Measurements from ENCODE around the gene NKTR.

The NKTR gene

DNA sequence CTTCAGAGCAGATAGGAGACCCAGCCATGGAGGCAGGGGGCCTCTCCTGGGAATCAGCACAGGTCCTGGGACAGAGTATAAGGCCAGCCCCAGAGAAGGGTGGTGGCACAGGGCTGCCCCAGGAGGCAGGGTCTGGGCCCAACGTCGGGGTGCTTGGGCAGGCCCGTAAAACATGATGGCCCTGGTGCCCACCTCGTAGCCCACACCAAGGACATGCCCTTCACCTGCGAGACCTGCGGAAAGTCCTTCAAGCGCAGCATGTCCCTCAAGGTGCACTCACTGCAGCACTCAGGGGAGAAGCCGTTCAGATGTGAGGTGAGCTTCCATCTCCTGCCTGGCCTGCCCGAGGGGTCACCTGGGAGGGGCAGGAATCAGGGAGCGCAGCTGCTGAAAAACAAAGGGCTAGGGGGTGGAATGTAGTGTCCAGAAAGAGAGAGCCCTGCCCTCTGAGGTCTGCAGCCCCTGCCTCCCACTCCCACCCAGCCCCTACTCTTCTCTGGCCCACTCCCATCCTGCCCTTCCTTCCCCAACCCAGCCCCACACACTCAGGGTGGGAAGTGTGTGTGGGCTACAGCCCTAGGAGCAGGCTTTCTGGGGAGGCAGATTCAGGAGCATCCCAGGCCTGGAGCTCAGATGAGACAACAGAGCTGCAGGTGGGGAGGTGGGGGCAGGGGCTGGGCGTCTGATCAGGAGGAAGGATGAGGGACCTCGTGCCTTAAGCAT is 62.5 kb downstream of the NKTR start:
- DNase-seq: no peak

GRCh38 chr3:42663581-42664437 is 63.3 kb downstream of the NKTR start:
- DNase-seq: no peak

DNA sequence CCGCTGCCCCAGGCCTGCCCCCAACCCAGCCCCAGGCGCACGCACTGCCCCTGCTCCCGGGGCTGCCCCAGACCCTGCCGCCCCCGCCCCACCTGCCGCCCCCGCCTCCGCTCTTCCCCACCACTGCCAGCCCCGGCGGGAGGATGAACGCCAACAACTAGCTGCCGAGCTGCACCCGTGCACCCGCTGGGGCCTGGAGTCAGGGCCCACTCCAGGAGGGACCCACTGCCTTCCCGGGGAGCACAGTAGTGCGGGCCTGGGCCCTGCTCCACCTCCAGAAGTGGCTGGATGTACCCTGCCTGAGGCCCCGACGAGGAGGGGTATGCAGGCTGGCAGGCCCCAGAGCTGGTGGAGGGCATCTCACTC is 63.9 kb downstream of the NKTR start:
- DNase-seq: no peak

- DNase-seq: no peak
Observed at GRCh38 chr3:42665050-42665878, 64.8 kb downstream of the NKTR start.

DNA sequence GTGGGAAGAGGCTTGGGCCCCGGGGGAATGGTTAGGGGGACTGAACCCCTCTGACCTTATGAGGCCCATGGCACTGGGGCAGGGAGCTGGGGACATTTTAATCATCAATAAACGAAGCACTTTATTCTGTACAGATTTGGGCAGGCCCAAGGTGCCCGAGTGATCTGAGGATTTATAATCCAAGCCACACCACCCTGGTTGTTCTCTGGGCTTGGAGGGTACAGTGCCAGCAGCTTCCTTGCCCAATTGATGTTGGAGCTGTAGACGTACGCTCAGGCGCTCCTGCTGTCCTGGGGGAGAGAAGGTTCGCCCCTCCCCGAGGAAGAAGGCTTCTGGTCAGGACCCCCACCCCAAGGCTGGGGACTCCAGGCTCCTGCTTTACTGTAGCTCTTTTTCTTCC is 65.5 kb downstream of the NKTR start:
- DNase-seq: no peak

GRCh38 chr3:42666577-42666998 is 66.1 kb downstream of the NKTR start:
- DNase-seq: no peak

- no peak for DNase-seq
Observed at GRCh38 chr3:42667096-42667522, 66.6 kb downstream of the NKTR start.

DNA sequence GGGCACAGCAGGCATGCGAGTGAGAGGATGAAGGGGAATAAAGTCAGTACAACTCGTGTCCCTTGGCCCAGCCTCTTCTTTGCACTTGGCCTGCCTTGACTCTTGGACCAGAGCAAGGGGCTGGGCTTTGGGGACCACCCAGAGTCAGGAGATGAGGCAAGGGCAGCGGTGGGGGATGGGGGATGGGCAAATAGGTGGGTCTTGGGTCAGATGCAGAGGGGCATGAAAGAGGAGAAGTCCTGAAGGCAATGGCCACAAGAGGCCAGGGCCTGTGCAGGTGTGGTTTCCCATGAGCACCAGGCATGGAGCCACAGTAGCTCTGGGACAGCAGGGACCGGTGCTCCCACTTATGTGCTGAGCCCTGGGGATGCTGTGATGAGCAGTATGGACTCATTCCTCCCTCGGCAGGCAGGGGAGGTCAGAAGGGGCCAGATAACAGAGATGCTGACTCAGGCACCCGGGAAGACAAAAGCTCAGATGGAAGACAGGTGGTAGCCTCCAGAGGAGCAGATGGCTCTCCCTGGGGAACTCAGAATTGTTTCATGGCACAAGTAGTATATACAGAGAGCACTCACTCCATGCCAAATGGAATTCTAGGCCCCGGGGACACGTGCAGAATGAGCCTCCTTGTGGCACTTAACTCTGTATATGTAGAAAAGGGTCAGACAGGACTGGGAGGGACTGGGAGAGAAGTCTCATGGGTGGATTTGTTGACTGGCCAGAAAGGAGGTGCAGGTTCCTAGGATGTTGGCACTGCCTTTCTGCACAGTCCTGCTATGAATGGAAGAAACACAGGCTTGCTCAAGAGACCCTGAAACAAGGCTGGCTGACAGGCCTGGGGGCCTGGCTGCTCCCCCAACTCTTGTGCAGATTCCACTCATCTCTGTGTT is 67.3 kb downstream of the NKTR start:
- no peak for DNase-seq

DNA sequence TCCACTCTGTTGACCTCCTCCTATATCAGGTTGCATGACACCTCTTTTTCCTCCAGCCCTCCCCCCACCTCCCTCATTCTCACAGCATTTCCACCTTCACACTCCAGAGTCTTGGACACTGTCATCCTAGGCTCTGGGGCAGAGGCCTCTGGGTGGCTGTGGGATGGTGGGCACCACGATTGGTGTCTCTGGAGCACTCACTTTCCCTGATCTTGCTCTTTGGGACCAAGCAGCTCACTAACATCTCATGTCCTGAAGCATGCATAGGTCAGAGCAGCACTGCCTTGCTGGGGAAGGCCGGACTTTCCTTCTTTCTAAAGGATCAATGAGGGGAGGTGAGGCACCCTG is 67.9 kb downstream of the NKTR start:
- no peak for DNase-seq

DNA sequence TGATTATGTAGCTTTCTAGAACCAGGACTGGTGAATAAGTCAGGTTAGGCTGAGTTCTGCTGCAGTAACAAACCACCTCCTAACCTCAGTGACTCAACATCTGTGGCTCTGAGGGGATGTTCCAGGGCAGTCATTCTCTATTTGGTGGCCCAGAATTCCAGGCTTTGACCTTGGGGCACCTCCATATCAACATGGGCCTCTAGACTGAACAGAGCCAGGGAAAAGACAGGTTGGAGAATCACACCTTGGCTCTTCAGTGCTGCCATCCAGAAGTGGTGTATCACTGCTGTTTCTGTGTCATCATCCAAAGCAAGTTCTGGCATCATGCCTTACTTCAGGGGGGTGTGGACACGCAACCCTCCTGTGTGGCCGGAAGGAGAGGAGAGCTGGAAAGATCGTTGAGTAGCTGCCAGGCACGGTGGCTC is 68.3 kb downstream of the NKTR start:
- DNase-seq: no peak

GRCh38 chr3:42670051-42670576 is 69.6 kb downstream of the NKTR start:
- no peak for DNase-seq

DNA sequence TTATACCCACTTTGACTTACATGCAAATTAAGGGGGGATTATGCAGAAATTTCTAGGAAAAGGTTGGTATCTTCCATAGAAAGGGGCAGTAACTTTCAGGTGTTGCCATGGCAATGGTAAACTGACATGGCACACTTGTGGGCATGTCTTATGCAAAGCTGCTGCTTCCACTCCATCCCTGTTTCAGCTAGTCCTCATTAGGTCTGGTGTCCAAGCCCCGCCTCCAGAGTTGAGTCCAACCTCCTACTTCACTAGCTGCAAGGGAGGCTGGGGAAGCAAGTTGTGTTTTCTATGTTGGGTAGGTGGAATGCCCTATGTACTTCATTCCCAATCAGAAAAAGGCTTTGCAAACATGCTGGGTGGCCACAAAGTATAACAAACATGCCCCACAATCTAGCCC is 70.2 kb downstream of the NKTR start:
- no peak for DNase-seq

DNA sequence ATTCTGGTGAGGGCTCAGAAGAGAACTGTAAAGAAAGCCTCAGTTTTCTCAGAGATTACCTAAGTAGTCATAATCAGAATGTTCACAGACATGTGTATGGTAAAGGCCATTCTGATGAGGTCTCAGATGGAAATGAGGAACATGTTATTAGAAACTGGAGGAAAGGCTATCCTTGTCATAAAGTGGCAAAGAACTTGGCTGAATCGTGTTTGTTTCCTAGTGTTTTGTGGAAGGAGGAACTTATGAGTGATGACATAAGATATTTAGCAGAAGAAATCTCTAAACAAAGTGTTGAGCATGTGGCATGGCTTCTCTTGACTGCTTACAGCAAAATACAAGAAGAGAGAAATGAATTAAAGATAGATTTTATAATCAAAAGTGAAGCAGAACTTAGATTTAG is 72.0 kb downstream of the NKTR start:
- DNase-seq: no peak

DNA sequence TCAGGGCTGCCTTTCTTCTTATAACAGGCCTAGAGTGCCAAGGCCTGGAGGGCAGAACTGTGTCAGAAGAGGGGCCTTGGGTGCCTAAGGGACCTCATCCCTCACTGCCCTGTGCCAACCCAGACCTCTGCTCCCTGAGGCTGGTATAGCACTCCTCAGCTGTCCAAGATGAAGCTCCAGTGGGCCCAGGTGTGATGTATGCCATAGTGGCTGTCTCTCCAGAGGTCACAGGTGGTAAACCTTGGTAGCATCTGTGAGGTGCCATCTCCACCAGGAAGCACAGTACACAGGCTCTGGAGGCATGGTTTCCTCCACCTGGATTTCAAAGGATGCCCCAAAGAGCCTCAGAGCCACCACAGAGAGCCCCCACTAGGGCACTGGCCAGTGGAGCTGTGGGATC is 72.6 kb downstream of the NKTR start:
- no peak for DNase-seq

DNA sequence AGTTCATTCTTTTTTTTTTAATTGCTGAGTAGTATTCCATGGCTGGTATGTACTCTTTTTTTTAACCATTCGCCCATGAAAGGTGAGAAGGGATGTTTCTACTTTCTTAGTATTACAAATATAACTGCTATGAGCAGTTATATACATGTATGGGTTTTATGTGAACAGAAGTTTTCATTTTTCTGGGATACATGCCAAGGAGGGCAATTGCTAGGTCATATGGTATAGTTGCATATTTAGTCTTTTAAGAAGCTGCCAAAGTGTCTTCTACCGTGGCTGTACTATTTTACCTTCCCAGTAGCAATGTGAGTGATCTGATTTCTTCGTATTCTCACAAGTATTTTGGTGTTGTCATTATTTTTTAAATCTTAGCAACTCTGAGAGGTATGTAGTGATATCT is 73.7 kb downstream of the NKTR start:
- DNase-seq: no peak

GRCh38 chr3:42675909-42676308 is 75.4 kb downstream of the NKTR start:
- no peak for DNase-seq

GRCh38 chr3:42678447-42678846 is 78.0 kb downstream of the NKTR start:
- no peak for DNase-seq

GRCh38 chr3:42680271-42680670 is 79.8 kb downstream of the NKTR start:
- no peak for DNase-seq

- no peak for DNase-seq
Observed at GRCh38 chr3:42680806-42681205, 80.3 kb downstream of the NKTR start.

DNA sequence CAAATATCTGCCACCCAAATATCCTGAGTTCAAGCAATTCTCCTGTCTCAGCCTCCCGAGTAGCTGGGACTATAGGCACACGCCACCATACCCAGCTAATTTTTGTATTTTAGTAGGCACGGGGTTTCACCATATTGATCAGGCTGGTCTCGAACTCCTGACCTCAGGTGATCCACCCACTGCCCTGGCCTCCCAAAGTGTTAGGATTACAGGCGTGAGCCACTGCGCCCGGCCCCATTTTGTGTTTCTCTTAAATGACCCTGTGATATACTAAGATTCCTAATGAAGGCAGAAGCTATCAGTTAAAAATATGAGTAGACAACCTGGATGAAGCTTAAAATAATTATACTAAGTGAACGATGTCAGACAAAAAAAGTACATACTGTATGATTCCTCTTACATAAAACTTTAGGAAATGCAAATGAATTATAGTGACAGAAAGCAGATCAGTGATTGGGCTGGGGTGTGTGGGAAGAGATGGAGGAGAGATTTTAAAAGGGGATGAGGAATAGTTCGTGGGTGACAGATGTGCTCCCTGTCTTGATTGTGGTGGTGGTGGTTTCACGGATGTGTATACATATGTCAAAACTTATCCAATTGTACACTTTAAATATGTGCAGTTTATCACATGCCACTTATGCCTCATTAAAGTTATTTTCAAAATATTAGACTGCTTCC is 81.0 kb downstream of the NKTR start:
- no peak for DNase-seq

- DNase-seq: no peak
Observed at GRCh38 chr3:42682301-42683070, 82.0 kb downstream of the NKTR start.
